ENCODE data around the gene MYO10.

DNA sequence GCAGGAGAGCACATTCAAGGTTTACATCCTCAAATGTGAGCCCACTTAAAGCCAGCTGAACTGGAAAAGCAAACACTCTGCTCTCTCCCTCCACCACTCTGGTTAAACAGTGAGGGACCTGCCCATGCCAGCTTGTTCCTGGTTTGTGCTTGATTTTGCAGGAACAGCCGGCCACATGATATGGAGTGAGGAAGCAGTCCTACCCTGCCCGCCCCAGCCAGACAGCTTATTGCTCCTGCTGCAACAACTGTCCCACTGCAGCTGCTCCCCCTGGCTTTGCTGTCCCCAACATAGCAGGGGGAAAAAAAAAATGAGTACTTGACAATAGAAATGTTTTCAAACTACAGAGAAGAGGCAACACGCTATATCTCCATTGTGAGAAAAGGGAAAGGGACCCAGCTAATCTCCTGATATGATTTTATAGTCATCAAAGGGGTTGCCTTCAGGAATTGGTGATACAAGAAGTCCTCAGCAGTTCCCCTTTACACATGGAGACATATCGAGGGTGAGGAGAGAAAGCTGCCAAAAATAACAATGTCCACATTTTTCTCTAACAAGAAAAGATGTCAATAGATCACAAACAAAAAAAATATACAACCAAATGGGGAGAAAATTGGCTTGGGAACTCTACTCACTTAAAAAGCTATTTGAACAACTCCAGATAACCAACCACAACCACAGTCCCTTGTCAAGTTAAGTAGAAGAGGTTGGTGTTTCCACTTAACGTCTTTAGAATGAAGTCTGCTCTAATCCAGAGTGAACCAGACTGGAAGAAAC lies 4.6 kb downstream of the MYO10 start:
- TF ChIP-seq CTCF (IDR thresholded peaks at IDR 0.05) (peak in 1 of 5 experiments; percentile 52), POLR2A (IDR thresholded peaks at IDR 0.05) (peak; percentile 49)
